Measurements from ENCODE around the gene MYO18A. TPM values are rescaled to one million over a fixed set of nuclear protein-coding genes. Genes with fewer than 3 reads are reported as not detected.

Gene MYO18A
- total and polyA plus RNA-seq, 2 experiments from 2014 or later: 33.8 to 35.6 TPM

DNA sequence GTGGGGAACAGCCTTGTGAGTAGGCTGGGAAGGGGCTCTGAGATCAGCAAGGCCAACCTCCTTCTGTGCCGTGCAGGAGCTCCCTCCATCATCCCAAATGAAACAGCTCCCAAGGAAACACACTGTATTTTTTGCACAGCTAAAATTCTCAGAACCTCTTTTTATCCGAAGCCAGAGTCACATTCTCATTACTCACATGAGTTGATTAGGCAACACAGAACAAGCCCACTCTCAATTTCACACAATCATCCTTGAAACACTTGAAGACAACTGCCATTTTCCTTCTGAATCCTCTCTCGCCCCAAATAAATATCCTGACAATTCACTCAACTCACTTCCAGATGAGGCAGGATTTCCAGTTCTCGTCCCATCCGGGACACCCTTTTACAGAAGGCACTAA lies 66.1 kb downstream of the MYO18A start:
- TF ChIP-seq EZH2phosphoT487 (IDR thresholded peaks at IDR 0.05; ENCODE audit: low read depth, severe bottlenecking, unreplicated experiment) (no peak), CTCF (IDR thresholded peaks at IDR 0.05; ENCODE audit: poor library complexity) (no peak), EZH2 (IDR thresholded peaks at IDR 0.05; ENCODE audit: borderline replicate concordance) (no peak)
- WGBS (ENCODE audit: low lambda C conversion rate, missing lambda C conversion rate): 91% methylated on average over 5 of the region's 5 CpGs
- Histone ChIP-seq H3K4me1 (ENCODE audit: insufficient read depth) (no peaks in the 10 kb centered on the region), H3K4me2 (no peak overlapping the region), H4K20me1 (ENCODE audit: insufficient read depth, poor library complexity, severe bottlenecking) (no peaks in the 10 kb centered on the region), H3K79me2 (no peaks in the 10 kb centered on the region), H2AFZ (no peak overlapping the region), H3K4me3 (no peak overlapping the region), H3K36me3 (replicated peaks; ENCODE audit: insufficient read depth, low read depth) (no peaks in the 10 kb centered on the region), H3K27me3 (no peaks in the 10 kb centered on the region), H3K9me2 (replicated peaks; ENCODE audit: insufficient read depth) (no peaks in the 10 kb centered on the region), H3K9me3 (ENCODE audit: low read depth) (no peaks in the 10 kb centered on the region), H3K27ac (no peak overlapping the region)
- DNase-seq (ENCODE audit: low spot score): no peak

- Histone ChIP-seq H3K4me3 (no peak overlapping the region), H3K79me2 (no peaks in the 10 kb centered on the region), H3K9me3 (ENCODE audit: low read depth) (no peaks in the 10 kb centered on the region), H3K4me1 (ENCODE audit: insufficient read depth) (peaks cover 1% of the 10 kb centered on the region), H3K4me2 (no peak overlapping the region), H3K9me2 (replicated peaks; ENCODE audit: insufficient read depth) (no peaks in the 10 kb centered on the region), H2AFZ (no peak overlapping the region), H4K20me1 (ENCODE audit: insufficient read depth, poor library complexity, severe bottlenecking) (no peaks in the 10 kb centered on the region), H3K27me3 (no peaks in the 10 kb centered on the region), H3K27ac (no peak overlapping the region), H3K36me3 (replicated peaks; ENCODE audit: insufficient read depth, low read depth) (no peaks in the 10 kb centered on the region)
- 75% methylated on average over 6 of the region's 6 CpGs for WGBS (ENCODE audit: low lambda C conversion rate, missing lambda C conversion rate)
- no peak for DNase-seq (ENCODE audit: low spot score)
- TF ChIP-seq CTCF (IDR thresholded peaks at IDR 0.05; ENCODE audit: poor library complexity) (no peak), EZH2 (IDR thresholded peaks at IDR 0.05; ENCODE audit: borderline replicate concordance) (no peak), EZH2phosphoT487 (IDR thresholded peaks at IDR 0.05; ENCODE audit: low read depth, severe bottlenecking, unreplicated experiment) (no peak)
Measured at GRCh38 chr17:29113334-29113733, 66.9 kb downstream of the MYO18A start.

- no peaks in the 10 kb centered on the region for H4K20me1 ChIP-seq (ENCODE audit: insufficient read depth, poor library complexity, severe bottlenecking)
- no peaks in the 10 kb centered on the region for H3K79me2 ChIP-seq
- H3K9me3 ChIP-seq (ENCODE audit: low read depth): no peaks in the 10 kb centered on the region
- no peaks in the 10 kb centered on the region for H3K36me3 ChIP-seq (replicated peaks; ENCODE audit: insufficient read depth, low read depth)
- H3K4me2 ChIP-seq: no peak overlapping the region
- no peak for TF ChIP-seq CTCF (IDR thresholded peaks at IDR 0.05; ENCODE audit: poor library complexity)
- H3K27me3 ChIP-seq: no peaks in the 10 kb centered on the region
- no peaks in the 10 kb centered on the region for H3K9me2 ChIP-seq (replicated peaks; ENCODE audit: insufficient read depth)
- no peak for DNase-seq (ENCODE audit: low spot score)
- no peak overlapping the region for H3K4me3 ChIP-seq
- WGBS (ENCODE audit: low lambda C conversion rate, missing lambda C conversion rate): 77% methylated on average over 11 of the region's 11 CpGs
- peaks cover 4% of the 10 kb centered on the region for H3K4me1 ChIP-seq (ENCODE audit: insufficient read depth)
- no peak overlapping the region for H3K27ac ChIP-seq
- H2AFZ ChIP-seq: no peak overlapping the region
Measured at GRCh38 chr17:29112771-29113295, 67.4 kb downstream of the MYO18A start.
